ENCODE results near the gene ZNF738.

GRCh38 chr19:21396121-21396520, 37.3 kb downstream of the ZNF738 start:
- TF ChIP-seq, protein P1, sequence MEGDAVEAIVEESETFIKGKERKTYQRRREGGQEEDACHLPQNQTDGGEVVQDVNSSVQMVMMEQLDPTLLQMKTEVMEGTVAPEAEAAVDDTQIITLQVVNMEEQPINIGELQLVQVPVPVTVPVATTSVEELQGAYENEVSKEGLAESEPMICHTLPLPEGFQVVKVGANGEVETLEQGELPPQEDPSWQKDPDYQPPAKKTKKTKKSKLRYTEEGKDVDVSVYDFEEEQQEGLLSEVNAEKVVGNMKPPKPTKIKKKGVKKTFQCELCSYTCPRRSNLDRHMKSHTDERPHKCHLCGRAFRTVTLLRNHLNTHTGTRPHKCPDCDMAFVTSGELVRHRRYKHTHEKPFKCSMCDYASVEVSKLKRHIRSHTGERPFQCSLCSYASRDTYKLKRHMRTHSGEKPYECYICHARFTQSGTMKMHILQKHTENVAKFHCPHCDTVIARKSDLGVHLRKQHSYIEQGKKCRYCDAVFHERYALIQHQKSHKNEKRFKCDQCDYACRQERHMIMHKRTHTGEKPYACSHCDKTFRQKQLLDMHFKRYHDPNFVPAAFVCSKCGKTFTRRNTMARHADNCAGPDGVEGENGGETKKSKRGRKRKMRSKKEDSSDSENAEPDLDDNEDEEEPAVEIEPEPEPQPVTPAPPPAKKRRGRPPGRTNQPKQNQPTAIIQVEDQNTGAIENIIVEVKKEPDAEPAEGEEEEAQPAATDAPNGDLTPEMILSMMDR (IDR thresholded peaks at IDR 0.05) = no peak
- no peak for TF ChIP-seq EP300 (IDR thresholded peaks at IDR 0.05)
